DMS153 (cell line): ENCODE measurements around the gene GTPBP2.
"Not testable (repeated sequence)": the region's sequence is repeated elsewhere in the genome, so short reads cannot be mapped to it uniquely, and the experiment has no call there.

Source experiments
- DNase-seq: peaks from one replicate; lab custom pipeline; 2025; lab: John Stamatoyannopoulos, UW

GTPBP2 gene

DNA sequence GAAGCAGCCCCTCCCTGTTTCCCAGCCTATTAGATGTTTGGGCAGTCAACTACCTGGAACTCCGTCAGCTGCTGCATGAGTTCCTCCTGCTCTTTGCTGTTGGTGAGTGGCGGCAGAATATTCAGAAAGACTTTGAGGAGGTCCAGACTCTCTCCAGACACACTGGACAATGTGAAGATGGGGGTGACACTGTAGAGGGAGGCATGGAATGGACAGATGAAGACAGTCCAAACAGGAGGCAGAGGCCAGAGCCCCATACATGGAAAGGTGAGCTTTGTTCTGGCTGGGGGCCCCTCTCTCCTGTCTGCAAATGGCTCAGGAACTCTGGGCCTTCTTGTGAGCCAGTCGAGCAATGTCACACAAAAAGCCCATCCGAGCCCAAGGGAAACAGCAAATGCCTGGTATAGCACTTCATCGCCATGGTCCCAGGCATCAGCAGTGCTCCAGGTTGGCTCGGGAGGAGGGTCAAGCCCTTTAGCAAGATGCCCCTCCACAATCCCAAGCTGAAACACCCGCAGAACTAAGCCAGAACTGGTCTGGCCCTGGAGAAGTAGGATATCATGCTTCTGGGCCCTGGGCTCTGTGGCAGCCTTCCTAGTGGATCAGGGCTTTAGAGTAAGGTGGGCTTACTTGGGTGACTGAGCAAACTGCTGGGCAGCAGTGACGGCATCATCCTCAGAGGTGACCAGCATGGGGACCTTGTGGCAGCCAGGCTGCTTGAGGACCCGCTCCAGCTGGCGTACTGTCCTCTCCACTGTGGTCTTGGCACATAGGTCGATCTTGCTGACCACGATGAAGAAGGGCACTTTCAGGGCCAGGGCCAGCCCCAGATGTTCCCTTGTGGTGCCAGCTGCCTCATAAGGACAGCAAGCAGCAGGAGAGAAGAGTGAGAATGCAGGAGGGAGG lies 4.9 kb downstream of the GTPBP2 start:
- DNase-seq = no peak

- DNase-seq = no peak
Measured at GRCh38 chr6:43622541-43622940, 6.5 kb downstream of the GTPBP2 start.

DNA sequence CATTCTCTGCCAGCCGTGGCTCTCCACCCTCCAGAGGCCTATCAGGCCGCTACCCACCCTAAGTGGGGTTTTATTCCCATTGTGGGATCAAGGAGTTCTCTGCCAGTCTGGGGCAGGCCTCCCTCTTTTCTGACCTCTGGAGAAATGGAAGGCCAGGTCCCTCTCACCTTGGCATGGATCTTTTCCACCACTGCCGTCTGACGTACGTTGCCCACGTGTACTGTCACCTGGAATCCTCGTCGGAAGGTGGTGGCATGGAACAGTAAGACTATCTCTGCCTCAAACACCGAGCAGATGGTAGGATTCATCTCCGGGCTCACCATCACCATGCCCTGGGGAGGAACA lies 7.3 kb downstream of the GTPBP2 start:
- no peak for DNase-seq

GRCh38 chr6:43621078-43621835 lies 7.8 kb downstream of the GTPBP2 start:
- no peak for DNase-seq

DNA sequence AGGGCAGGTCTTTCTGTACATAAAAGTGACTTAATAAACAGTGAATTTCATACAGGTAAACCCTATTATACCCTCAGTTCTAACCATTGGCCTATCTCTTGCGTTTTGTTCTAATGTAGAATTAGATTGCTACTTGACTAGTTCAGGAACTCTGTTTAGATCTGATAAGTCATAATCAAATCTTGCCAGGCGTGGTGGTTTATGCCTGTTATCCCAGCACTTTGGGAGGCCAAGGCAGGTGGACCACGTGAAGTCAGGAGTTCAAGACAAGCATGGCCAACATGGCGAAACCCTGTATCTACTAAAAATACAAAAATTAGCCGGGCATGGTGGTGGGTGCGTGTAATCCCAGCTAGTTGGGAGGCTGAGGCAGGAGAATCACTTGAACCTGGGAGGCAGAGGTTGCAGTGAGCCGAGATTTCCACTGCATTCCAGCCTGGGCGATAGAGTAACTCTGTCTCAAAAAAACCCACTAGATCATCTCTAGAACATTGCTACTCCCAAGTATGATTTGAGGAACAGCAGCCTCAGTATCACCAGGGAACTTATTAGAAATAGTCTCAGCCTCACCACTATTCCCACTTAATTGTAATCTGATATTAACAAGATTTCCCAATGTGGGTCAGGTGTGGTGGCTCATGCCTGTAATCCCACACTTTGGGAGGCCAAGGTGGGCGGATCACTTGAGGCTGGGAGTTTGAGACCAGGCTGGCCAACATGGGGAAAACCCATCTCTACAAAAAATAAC lies 12.2 kb downstream of the GTPBP2 start:
- DNase-seq = no peak

DNA sequence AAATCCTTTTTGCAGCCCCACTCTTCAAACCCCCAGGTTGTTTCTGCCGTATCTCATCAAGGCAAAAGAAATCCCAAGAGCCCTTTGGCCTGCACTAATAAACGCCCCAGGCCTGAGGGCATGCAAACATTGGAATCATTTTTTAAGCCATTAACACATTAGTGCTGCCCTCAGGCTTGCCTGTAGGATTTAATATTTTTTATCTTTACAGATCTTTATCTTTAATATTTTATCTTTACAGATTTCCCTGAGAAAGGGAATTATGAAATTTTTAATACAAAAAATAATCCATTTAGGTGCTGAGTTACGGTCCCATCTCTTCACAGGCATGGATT lies 14.7 kb downstream of the GTPBP2 start:
- no peak for DNase-seq

DNA sequence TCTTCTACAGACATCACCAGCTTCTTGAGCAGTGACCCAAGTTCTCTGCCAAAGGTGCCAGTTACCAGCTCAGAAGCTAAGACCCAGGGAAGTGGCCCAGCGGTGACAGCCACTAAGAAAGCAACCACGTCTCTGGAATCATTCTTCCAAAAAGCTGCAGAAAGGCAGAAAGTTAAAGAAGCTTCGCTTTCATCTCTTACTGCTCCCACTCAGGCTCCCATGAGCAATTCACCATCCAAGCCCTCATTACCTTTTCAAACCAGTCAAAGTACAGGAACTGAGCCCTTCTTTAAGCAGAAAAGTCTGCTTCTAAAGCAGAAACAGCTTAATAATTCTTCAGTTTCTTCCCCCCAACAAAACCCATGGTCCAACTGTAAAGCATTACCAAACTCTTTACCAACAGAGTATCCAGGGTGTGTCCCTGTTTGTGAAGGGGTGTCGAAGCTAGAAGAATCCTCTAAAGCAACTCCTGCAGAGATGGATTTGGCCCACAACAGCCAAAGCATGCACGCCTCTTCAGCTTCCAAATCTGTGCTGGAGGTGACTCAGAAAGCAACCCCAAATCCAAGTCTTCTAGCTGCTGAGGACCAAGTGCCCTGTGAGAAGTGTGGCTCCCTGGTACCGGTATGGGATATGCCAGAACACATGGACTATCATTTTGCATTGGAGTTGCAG lies 15.2 kb downstream of the GTPBP2 start:
- DNase-seq = no peak

DNA sequence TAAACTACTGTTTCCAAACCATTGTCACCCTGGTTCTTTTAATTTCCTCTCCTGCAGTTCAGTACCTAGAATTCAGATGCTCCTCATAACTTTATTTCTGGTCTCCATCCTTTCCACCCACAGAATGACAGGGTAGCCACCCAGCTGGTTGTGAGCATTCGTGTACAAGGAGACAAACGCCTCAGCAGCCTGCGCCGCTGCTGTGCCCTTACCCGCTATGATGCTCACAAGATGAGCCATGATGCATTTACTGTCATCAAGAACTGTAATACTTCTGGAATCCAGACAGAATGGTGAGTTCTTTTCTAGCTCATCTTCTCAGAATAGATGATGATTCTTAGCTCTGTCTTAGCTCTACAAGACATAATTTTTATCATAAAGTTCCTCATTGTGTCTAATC lies 18.6 kb downstream of the GTPBP2 start:
- DNase-seq = no peak

DNA sequence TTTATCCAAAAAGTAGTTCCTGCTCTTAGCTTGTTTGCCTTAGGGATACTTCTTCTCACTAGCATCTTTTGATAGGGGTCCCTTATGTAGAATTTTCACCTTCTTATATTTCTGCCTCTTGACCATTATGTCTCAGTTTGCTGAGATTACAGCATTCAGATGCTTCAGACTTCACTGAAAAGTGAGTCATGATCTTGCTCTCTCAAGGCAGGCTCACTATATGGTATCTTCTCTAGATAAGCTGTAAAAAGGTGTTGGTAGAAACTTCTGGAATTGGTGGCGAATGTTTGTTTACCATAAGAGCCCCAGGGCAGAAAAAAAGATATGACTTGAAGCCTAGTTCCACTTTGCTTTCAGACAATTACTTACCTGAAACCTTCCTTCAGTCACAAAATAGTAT lies 19.7 kb downstream of the GTPBP2 start:
- no peak for DNase-seq

GRCh38 chr6:43608807-43609206 lies 20.3 kb downstream of the GTPBP2 start:
- DNase-seq = no peak

DNA sequence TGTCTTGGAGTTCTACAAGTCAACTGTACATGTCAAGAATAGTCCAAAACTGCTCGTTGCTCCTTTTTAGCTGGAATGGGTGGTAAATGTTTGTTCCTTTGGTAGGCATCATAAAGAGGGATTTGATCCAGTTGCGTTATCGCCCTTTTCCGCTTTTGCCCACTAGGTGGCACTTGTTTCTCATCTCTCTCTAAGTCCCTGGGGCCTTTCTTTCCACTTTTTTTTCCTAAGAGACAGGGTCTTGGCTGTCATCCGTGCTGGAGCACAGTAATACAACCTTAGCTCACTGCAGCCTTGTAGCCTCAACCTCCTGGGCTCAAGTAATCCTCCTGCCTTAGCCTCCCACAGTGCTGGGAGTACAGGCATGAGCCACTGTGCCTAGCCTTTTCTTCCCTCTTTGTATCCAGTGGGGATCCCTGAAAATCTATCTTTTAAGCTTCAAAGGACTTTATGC lies 20.7 kb downstream of the GTPBP2 start:
- DNase-seq = peak; percentile 40

DNA sequence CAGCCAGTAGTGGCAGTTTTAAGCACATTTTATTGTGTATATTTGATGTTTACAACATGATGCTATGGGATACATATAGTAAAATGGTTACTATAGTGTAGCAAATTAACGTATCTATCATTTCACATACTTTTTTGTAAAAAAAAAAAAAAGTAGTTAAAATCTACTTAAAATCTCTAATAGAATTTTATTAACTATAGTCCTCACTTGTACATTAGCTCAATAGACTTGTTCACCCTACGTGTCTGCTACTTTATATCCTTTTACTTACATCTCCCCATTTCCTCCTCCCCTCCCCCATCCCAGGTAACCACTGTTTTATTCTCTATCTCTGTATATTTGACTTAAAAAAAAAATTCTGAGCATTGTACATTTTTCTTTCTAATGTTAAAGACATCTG lies 23.0 kb downstream of the GTPBP2 start:
- DNase-seq = no peak

DNA sequence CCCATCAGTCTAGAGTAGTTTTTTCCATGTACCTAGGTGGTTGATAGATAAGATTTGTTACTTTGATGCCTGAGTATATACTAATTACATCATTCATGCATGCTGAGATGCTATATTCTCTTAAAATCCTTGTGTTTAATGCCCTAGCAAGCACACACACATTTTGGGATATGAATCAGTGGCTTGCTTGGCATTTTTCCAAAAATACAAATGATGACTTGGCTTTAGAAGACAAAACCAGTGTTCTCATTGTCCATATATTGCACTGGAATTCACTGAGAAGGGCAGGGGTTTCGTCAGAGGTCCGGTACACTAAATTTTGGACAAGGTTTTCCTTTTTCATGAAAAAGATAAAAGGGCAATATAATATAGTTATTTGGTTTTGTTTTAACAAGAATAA lies 24.9 kb downstream of the GTPBP2 start:
- DNase-seq = no peak

DNA sequence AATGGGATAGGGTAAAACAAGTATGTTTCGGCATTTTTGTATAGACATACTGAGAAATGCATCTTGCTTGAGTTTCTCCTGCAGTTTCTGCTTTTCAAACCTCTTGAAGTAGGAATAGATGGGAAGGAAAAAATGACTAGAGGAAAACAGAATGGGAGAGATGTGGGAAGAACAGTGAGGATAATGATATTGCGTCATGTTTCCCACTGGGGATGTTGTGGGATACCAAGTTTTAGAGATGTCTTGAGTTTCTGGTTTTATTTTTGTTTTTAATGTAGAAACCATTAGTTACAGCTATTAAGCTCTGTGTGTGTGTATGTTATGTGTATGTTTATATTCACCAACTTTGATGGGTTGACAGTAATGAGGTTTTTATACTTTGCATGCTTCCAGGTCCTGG lies 28.5 kb downstream of the GTPBP2 start:
- no peak for DNase-seq

- DNase-seq = no peak
Measured at GRCh38 chr6:43593938-43594337, 35.1 kb downstream of the GTPBP2 start.

DNA sequence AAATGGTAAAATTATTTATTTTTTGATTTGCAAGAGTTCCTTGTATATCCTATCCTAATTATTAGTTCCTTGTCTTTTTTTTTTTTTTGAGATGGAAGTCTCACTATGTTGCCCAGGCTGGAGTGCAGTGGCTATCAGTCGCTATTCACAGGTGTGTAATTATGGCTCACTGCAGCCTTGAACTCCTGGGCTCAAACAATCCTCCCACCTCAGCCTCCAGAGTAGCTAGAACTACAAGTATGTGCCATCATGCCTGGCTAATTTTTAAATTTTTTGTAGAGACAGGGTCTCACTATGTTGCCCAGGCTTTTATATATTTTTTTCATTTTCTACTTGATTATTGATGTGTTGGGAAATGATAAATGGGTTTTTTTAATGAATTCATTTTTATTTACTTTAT lies 39.5 kb downstream of the GTPBP2 start:
- DNase-seq = not testable (repeated sequence)

DNA sequence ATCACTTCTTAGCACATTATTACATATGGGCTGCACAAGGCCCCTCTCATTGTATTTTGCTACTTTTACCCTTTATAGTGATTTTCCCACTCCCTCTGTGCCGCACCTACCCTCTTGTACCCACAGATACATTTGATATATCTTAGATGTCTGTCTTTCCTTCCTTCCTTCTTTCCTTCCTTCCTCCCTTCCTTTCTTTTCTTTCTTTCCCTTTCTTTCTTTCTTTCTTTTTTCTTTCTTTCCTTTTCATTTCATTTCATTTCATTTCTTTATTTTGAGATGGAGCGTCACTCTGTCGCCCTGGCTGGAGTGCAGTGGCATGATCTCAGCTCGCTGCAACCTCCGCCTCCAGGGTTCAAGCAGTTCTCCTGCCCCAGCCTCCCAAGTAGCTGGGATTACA lies 40.9 kb downstream of the GTPBP2 start:
- no peak for DNase-seq

GRCh38 chr6:43584892-43585570 lies 44.0 kb downstream of the GTPBP2 start:
- DNase-seq = no peak

GRCh38 chr6:43582911-43583310 lies 46.2 kb downstream of the GTPBP2 start:
- DNase-seq = no peak

GRCh38 chr6:43579171-43579570 lies 49.9 kb downstream of the GTPBP2 start:
- no peak for DNase-seq

- DNase-seq = no peak
Measured at GRCh38 chr6:43578748-43579147, 50.3 kb downstream of the GTPBP2 start.
